Brain microvascular endothelial cell (primary cell): ENCODE data around the gene RSAD1.

Source experiments
- DNase-seq: peaks from one replicate; pipeline ENCODE4 v3.0.0-alpha.2; 2020
- H3K27ac ChIP-seq: fragments of 250-450 bp; sonication (Bioruptor Pico); 2 replicates; pipeline ENCODE4 v1.5.1; 2020; ENCODE audit warnings: mild to moderate bottlenecking, moderate library complexity
- H3K27me3 ChIP-seq: fragments of 250-450 bp; sonication (Bioruptor Pico); replicated peaks from 2 replicates; pipeline ENCODE4 v1.5.1; 2020; ENCODE audit warnings: mild to moderate bottlenecking
- H3K36me3 ChIP-seq: fragments of 250-450 bp; sonication (Bioruptor Pico); replicated peaks from 2 replicates; pipeline ENCODE4 v1.5.1; 2020; ENCODE audit warnings: mild to moderate bottlenecking
- H3K4me3 ChIP-seq: 2 replicates; pipeline ENCODE4 v1.5.1; 2011; ENCODE audit warnings: low read depth, mild to moderate bottlenecking, control low read depth, low read length, moderate library complexity
- CTCF ChIP-seq: IDR thresholded peaks from 2 replicates; pipeline ENCODE4 v1.5.1; 2011; ENCODE audit warnings: low read depth, mild to moderate bottlenecking, moderate library complexity, low read length, control low read depth, inconsistent platforms; ENCODE audit errors: missing control alignments
- in situ Hi-C: cut with HindIII; loops from 2 replicates; pipeline ENCODE4 v1.10.0; 2017; ENCODE audit warnings: low sequenced_read_pairs, low pct_ligation_motif_present

The RSAD1 gene

GRCh38 chr17:50517504-50518383, 39.1 kb downstream of the RSAD1 start:
- in situ Hi-C loops = no loop called here

GRCh38 chr17:50518384-50519023, 39.8 kb downstream of the RSAD1 start:
- no peak overlapping the region for H3K27ac ChIP-seq

More at GRCh38 chr17:50517504-50518383, 39.1 kb downstream of the RSAD1 start:
- TF ChIP-seq CTCF = no peak
- Histone ChIP-seq H3K27me3 (no peaks in the 10 kb centered on the region), H3K27ac (no peak overlapping the region), H3K4me3 (no peak overlapping the region), H3K36me3 (no peaks in the 10 kb centered on the region)
- no peak for DNase-seq

GRCh38 chr17:50519141-50519834, 40.6 kb downstream of the RSAD1 start:
- in situ Hi-C loops = no loop called here
- no peaks in the 10 kb centered on the region for H3K36me3 ChIP-seq
- no peak overlapping the region for H3K27ac ChIP-seq
- DNase-seq = no peak
- no peaks in the 10 kb centered on the region for H3K27me3 ChIP-seq
- no peak for TF ChIP-seq CTCF
- H3K4me3 ChIP-seq = no peak overlapping the region

More at GRCh38 chr17:50518384-50519023, 39.8 kb downstream of the RSAD1 start:
- in situ Hi-C loops = no loop called here
- DNase-seq = no peak
- Histone ChIP-seq H3K36me3 (no peaks in the 10 kb centered on the region), H3K27me3 (no peaks in the 10 kb centered on the region), H3K4me3 (no peak overlapping the region)
- TF ChIP-seq CTCF = no peak

GRCh38 chr17:50520483-50520882, 41.8 kb downstream of the RSAD1 start:
- H3K36me3 ChIP-seq = no peaks in the 10 kb centered on the region
- H3K27me3 ChIP-seq = no peaks in the 10 kb centered on the region
- H3K4me3 ChIP-seq = no peak overlapping the region
- in situ Hi-C loops = no loop called here
- no peak for TF ChIP-seq CTCF
- no peak overlapping the region for H3K27ac ChIP-seq
- DNase-seq = no peak

- no peak for TF ChIP-seq CTCF
- in situ Hi-C loops = no loop called here
- Histone ChIP-seq H3K27ac (no peak overlapping the region), H3K36me3 (no peaks in the 10 kb centered on the region), H3K4me3 (no peak overlapping the region), H3K27me3 (no peaks in the 10 kb centered on the region)
- DNase-seq = no peak
Observed at GRCh38 chr17:50521514-50521913, 42.9 kb downstream of the RSAD1 start.
